HG03108 (cell line): ENCODE results near the gene LEMD3.

ENCODE experiments used
- ATAC-seq: cut with Tn5 transposase; IDR thresholded peaks from one replicate; pipeline ENCODE4 v1.9.1; 2021; ENCODE audit warnings: moderate library complexity; ENCODE audit not compliant: unreplicated experiment

Gene LEMD3

DNA sequence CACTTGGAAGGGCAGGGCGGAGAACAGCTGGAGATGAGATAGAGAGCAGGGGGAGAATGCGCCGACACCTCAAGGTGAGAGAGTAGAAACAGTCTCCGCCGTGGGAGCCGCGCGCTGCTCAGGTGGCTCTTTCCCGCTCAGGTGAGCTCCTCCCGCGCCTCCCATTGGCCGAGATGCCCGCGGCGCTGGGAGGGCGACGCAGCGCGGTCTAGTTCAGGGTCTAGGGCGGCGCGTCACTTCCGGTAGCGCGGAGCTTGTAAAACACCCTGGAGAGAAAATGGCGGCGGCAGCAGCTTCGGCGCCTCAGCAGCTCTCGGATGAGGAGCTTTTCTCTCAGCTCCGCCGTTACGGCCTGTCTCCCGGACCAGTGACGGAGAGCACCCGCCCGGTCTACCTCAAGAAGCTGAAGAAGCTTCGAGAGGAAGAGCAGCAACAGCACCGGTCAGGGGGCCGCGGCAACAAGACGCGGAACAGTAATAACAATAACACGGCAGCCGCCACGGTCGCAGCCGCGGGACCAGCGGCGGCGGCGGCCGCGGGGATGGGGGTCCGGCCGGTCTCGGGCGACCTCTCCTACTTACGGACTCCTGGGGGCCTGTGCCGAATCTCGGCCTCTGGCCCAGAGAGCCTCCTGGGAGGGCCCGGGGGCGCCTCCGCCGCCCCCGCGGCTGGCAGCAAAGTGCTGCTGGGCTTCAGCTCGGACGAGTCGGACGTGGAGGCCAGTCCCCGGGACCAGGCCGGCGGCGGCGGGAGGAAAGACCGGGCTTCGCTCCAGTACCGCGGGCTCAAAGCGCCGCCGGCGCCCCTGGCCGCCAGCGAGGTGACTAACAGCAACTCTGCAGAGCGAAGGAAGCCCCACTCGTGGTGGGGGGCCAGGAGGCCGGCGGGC is at the start of gene LEMD3:
Gene LEMD3, plus strand, starts transcription at position 264 of the 889 bp plus-strand sequence. Its CDS starts 14 bp downstream, at position 278.
- peak; percentile 97 for ATAC-seq

DNA sequence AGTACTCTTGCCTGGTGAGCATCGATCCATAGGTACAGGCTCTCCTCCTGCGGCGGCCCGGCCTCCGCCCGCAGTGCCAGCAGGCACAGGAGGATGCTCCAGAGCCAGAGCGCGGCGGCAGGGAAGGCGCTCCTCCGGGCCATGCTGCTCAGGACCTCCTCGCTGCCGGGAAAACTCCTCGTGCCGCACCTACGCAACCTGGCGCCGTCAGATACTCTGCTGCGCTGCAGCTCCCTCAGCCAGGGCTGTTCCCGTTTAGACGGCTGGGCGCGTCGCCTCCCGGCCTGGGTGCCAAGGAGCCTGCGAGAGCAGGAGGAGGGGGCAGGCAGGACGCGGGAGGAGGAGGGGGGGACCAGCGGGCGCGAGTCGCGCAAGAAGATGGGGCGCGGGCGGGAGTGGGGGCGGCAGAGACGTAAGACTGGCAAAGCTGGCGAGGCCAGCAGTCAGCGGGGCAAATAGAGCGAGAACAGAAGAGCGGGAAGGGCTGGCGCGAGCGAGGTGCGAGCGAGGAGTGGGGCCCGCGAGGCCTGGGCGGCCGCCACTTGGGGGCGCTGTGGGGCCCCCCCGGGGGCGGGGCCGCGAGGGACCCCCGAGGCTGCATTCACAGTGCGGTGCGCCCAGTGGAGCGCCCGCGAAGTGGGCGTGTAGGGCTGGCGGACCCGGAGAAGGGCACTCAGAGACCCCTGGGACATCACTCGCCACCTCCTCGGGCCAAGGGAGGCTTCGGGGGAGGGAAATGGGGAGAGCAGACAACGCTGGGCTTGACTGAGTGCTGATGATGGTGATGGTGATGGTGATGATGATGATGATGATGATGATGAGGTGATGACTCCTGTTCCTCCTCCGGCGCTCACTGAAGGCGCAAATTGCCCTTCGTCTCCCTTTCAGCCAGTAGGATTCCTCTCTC is 48.1 kb upstream of the LEMD3 start, which contains the start of gene WIF1:
Gene WIF1, minus strand, starts transcription at position 257 of the 907 bp plus-strand sequence. Its CDS starts 114 bp downstream, at position 143.
- no peak for ATAC-seq

DNA sequence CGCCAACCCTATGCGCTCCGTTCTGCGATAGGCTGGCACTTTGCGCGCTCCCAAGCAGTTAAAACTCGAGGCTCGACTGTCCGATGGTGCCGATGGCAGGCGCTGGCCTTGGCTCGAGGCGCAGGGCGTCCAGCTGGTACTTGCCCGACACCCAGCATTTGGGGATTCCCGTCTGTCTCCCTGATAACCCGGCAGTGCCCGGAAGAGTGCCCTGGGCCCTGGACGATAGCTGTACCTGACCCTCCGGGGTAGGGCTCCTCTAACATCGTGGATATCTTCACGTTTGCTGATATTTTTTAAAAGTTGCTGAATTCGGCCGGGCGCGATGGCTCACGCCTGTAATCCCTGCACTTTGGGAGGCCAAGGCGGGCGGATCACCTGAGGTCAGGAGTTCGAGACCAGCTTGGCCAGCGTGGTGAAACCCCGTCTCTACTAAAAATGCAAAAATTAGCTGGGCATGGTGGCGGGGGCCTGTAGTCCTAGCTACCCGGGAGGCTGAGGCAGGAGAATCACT is 47.4 kb upstream of the LEMD3 start:
- ATAC-seq: no peak

DNA sequence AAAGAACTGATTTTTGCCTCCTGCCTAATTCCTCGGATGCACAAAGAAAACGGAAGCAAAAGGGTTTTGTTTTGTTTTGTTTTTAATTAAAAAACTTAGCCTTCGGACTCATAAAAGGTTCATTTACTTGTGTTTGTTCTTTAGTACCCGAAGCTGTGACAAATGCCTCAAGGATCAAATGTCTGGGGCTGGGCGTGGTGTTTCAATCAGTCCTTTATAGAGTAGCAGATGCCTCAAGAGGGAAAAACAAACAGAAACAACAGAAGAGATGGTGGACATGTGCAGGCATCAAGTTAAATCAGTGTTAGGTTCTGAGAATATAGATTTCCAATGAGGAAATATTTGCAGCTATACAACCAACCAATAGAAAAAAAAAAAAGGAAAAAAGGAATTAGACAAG is 46.7 kb upstream of the LEMD3 start:
- no peak for ATAC-seq

DNA sequence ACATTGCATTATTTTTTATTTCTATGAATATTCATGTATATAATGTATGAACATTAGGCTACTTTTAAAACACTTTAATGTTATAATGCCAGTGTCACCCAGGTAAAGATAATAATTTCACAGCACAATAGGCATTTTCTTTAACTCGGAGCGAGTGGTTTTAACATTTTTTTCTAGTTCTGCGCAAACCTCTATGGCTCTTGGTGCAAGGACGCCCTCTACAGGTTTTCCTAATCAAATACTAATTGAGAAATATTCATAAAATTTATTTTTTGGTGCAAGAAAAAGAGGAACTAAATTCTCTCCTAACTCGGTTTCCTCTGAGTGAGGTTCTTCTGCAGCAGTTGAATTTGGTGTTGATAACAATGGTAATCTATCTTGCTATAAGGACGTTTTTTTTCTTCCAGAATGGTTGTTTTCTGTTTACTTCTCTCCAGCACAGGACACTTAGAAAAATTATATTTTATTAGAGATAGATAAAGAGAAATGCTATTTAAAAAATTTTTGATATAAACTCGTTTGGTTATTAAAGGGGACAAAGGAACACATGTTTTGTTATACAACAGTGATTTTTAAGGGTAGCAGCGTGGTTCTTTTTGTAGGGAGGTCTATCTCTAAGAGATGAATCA is 45.8 kb upstream of the LEMD3 start:
- no peak for ATAC-seq

DNA sequence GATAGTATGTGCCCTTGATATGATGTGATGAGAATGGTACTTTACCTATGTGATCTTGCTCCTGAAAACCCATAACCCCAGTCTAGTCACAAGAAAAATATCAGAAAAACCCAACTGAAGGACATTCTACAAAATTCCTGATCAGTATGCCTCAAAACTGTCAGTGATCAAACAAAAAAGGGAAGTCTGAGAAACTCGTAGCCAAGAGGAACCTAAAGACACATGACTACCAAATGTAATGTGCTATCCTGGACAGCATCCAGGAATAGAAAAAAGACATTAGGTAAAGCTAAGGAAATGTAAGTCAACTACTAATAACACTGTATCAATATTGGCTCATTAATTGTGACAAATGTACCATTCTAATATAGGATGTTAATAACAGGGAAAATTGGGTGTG is 44.1 kb upstream of the LEMD3 start:
- ATAC-seq: no peak

DNA sequence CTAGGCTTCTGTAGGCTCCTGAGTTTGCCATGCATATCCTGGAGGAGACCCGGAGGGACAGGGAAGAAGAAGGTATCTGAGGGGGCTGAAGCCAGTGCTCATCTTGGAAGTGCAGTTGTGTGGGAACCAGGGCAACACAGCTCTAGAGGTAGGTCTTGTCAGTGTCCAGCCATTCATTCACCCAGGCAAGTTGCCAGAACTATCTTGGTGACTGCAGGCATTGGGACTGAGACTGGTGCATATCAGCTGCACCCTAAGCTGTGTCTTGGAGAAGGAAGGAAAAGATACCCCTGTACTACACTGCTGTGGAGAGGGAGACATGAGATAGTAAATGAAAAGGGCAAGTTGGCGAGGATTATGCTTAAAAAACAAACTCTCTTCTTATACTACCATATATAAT is 43.4 kb upstream of the LEMD3 start:
- ATAC-seq: no peak

DNA sequence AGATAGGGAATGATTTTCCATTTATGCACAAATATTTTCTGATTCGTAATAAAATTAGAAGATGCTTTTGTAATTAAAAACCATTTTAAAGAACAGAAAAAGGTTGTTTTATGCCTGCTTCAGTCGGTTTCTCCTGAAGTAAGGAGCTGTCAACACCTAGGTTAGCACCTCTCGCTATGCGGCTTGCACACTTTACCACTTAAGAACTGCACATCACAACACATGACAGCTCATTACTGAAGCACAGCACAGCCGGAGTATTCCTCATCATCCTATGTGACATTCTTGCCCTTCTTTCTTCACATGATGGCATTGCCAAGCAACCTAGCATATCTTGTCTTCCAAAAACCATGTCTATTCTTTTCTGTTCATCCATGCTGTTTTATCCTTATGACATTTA is 42.9 kb upstream of the LEMD3 start:
- ATAC-seq: no peak

DNA sequence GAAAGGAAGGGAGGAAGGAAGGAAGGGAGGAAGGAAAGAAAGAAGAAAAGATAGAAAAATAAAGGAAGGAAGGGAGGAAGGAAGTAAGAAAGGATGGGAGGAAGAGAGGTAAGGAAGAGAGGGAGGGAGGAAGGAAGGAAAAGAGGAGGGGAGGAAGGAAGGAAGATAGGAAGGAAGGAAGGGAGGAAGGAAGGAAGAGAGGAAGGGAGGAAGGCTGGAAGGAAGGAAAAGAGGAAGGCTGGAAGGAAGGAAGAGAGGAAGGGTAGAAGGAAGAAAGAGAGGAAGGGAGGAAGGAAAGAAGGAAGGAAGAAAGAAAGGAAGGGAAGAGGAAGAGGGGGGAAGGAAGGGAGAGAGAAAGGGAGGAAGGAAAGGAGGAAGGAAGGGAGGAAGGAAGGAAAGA is 35.5 kb upstream of the LEMD3 start:
- ATAC-seq: no peak

DNA sequence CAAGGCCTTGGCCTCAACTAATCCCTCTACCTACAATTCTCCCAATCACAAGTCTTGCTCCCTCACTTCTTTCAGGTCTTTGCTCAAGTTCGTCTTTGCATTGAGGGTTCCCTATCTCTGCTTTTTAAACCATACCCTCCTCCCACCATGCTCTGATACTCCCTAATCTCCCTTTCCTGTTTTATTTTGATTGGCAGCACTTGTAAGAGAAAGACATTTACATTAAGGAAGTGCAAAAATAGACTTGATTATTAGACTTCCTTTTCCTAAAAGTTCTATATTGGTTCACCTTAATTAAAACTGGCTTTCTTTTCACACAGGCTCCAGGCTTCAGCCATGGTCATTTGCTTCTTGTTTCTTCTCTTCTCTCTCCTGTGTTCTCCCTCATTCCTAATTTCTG is 30.0 kb upstream of the LEMD3 start:
- ATAC-seq: no peak

DNA sequence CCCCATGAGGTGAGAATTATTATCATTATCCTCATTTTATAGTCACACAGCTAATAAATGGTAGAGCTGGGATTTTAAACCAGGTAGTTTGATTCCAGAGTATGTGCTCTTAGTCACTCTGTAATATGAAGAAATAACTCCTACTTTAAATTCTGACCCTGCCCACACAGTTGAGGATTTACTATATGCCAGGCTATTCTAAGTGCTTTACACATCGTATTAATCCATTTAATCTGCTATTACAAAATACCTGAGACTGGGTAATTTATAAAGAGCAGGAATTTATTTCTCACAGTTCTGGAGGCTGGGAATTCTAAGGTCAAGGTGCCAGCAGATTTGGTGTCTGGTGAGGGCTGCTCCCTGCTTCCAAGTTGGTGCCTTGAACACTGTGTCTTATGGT is 28.6 kb upstream of the LEMD3 start:
- ATAC-seq: no peak

DNA sequence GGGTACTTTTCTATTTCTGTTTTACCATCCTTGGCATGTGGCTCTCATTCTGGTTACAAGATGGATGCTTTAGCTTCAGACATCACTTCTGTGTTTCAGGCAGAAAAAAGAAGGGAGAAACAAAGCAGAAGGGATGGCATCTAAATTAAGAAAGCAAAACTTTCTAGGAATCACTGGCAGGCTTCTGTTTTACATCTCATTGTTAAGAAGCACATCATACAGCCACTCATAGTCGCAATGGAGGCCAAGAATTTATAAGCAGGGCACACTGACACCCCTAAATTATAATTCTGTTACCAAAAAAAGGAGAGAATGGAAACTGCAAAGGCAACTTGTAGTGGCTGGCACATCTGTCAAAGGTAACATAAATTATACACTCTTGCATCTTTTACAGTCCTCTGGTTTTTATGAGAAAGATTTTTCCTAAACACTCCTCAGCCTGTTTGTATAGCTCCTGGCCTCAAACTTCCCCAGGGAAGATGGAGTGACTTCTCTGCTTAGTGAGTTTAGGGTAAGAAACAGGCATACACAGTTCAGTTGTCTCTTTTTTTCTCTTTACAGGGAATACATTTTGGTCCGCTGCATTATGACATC is 22.0 kb upstream of the LEMD3 start:
- ATAC-seq: no peak

DNA sequence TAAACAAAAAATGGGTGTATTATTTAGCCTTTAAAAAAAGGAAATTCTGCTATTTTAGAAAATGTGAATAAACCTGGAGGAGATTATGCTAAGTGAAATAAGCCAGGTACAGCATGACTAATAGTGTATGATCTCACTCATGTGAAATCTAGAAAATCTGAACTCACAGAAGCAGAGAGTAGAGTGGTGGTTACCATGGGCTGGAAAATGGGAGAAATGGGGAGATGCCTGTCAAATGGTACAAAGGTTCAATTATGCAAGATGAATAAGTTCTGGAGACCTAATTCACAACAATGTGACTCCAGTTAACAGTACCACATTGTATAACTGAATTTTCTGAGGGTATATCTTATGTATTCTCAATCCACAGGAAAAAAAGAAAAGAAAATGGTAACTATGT is 17.4 kb upstream of the LEMD3 start:
- ATAC-seq: no peak

DNA sequence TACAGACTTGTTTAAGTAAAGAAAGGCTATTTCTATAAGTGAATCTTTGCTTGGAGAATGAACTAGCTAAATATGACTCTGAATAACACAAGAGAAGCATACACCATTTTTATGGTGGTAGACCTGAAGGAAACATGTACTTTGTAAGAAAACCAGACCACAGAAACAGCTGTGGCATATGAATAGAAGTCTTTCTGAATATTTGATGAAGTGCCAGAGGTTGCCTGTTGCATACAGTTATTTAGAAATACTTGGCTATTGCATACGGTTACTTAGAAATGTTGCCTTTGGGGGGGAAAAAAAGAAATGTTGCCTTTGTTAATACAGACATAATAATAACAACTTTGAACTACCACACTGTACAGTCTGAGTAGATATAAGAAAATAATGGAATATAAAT is 16.8 kb upstream of the LEMD3 start:
- no peak for ATAC-seq

DNA sequence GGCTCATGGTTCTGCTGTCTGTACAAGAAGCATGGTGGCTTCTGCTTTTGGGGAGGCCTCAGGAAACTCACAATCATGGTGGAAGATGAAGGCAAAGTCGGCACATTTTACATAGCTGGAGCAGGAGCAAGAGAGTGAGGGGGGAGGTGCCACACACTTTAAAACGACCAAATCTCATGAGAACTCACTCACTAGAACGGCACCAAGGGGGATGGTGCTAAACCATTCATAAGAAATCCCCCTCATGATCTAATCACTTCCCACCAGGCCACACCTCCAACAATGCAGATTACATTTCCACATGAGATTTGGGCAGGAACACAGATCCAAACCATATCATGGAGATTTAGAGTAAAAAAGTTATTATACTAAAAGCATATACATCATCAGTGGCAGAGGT is 13.6 kb upstream of the LEMD3 start:
- ATAC-seq: no peak

DNA sequence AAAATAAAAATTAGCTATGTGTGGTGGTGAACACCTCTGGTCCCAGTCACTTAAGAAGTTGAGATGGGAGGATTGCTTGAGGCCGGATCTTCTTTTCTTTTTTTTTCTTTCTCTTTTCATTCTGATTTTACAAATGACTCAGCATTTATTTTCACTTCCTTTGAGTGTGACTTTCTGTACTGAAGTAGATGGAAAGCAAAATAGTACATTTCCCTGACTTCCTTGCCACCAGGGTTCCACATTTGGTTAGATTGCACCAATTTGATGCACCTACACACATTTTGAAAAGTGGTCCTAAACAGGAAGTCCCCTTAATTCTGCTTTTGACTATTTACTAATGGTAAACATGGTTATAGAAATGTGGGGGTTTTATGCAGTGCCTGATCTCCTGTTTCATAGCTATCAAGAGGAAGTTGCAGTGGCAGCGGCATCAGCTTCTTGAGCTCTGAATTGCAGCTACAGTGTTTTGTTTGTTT is 13.0 kb upstream of the LEMD3 start:
- peak; percentile 93 for ATAC-seq

DNA sequence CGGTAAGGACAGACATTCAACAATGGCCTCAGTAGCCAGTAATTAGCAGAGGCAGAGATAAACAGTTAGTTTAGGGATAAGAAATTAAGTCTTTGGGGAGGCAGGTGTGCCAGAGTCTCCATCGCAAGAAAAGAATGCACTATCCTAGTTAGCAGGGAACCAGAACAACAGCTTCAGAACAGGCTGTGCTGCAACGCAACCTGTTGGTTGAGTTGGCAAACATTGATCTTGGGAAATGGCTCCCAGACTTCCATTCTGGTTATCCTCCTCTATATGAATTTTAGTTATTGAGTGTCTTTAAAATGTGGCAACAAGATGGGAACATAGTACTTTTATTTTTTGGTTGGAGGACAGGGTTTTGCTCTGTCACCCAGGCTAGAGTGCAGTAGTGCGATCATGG is 12.3 kb upstream of the LEMD3 start:
- no peak for ATAC-seq

DNA sequence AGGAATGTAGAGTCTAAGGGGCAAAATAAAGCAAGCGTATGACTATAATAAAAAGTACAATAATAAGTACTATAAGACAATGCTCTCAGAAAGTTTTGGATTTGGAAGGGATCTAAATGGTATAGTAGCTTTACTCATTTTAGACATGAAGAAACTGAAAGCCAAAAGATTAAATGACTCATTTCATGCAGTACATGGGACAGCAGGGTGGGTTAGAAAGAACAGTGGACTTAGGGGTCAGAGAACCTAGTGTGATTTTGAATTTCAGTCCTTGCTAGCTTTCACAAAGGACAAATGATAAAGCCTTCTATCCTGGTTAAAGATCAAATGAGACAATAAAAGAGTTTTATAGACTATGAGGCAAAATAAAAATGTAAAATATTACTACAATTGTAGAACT is 6.8 kb upstream of the LEMD3 start:
- no peak for ATAC-seq

DNA sequence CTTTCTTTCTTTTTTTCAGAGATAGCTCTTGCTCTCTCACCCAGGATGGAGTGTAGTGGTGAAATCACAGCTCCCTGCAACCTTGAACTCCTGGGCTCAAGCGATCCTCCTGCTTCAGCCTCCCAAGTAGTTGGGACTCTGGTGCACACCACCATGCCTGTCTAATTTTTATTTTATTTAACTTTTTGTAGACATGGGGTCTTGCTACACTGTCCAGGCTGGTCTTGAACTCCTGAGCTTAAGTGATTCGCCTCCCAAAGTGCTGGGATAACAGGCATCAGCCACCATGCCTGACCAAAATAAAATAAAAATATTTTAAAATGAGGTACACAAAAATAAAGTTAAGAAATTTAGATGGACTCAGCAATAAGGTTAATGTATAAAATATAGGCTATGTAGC is 5.1 kb upstream of the LEMD3 start:
- ATAC-seq: no peak

DNA sequence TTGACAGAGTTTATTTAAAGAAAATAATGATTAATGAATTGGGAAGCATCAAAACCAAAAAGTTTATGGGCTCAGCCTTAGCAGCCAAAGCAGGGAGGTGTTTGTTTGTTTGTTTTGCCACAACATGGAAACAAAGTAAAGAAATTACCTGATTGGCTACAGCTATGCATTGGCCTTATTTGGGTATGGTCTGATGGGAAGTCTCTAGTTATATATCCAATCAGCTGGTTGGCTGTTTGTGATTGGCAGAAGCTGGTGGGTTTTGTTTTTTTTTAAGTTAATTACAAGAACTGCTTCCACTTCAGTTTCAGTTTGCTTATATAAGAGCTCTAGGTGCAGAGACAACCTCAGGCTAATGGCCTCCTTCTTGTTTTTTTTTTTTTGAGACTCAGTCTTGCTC is 4.6 kb upstream of the LEMD3 start:
- no peak for ATAC-seq
